ENCODE results near the gene MAP2K7. TPM values are rescaled to one million over a fixed set of nuclear protein-coding genes. Genes with fewer than 3 reads are reported as not detected.

Gene MAP2K7
- total RNA-seq, 1 donor from 2014 or later = 6.9 TPM

DNA sequence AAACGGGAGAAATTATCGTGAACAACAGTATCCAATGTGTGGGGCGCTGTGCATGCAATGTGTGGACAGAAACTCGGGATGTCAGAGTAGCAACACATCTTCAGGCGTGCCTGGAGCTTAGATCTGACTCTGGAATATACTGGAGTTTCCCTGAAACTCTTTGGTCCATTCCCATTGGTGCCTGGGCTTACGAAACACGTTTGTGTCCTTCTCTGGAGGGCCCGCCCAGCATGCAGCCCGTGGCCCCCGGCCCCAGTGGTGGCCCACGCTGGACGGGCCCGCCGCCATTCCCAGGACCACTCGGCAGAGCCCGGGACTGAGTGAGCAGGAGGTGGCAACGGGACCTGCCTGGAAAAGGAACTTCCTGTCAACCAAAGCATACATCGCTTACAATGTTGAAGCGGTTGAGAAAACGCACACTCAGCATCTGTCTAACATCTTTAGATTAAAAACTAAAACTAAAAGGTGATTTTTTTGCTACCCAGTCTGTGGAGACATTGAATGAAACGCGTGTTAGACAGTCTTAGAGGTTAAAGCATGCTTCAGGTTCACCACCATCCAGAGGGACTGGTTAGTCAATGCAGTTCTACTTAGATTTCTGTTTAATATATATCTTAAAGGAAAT lies 59.1 kb downstream of the MAP2K7 start:
- DNase-seq (ENCODE audit: low read depth in 2 of 2) = no peak

DNA sequence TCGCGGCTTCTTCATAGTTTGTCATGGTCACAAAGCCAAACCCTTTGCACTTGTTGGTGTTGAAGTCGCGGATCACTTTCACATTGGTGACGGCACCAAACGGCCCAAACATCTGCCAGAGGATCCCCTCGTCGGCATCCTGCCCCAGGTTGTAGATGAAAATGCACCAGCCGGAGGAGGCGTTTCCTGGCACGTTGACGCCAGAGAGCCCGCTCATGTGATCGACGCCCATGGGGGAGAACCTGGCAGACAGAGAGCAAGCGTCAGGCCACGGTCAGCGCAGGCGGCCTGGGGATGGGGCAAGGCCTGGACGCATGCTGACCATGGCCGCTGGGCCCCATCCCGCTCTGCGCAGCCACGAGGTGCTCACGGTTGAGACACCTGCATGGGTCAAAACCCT lies 59.9 kb downstream of the MAP2K7 start:
- no peak for DNase-seq (ENCODE audit: low read depth in 2 of 2)

Other genes with a start within 250 kb of the MAP2K7 start
- gene RETN, start 234.8 kb upstream of the MAP2K7 start, total RNA-seq = not detected in 2 replicates
- not detected in 2 replicates for gene MCEMP1, start 226.8 kb upstream of the MAP2K7 start, total RNA-seq
- gene TRAPPC5, start 223.0 kb upstream of the MAP2K7 start, total RNA-seq = 93.8 and 106 TPM in 2 replicates
- gene FCER2, start 201.7 kb upstream of the MAP2K7 start, total RNA-seq = not detected in 2 replicates
- gene CLEC4G, start 171.8 kb upstream of the MAP2K7 start, total RNA-seq = under 0.01 TPM in 1 of 2 replicates, not detected in the other
- under 0.01 TPM in 2 replicates for gene CD209, start 156.3 kb upstream of the MAP2K7 start, total RNA-seq
- gene CLEC4M, start 140.6 kb upstream of the MAP2K7 start, total RNA-seq = 41.8 and 143 TPM in 2 replicates
- 6.2 and 10.6 TPM in 2 replicates for gene EVI5L, start 73.7 kb upstream of the MAP2K7 start, total RNA-seq
- gene PRR36, start 29.5 kb upstream of the MAP2K7 start, total RNA-seq = not detected in 2 replicates
- 0.77 and 1.1 TPM in 2 replicates for gene LRRC8E, start 15.4 kb upstream of the MAP2K7 start, total RNA-seq
- 0.25 and 0.26 TPM in 2 replicates for gene TGFBR3L, start 11.0 kb downstream of the MAP2K7 start, total RNA-seq
- gene SNAPC2, start 16.5 kb downstream of the MAP2K7 start, total RNA-seq = 5.1 and 5.8 TPM in 2 replicates
- 1.5 and 2.9 TPM in 2 replicates for gene CTXN1, start 22.3 kb downstream of the MAP2K7 start, total RNA-seq
- gene TIMM44, start 39.8 kb downstream of the MAP2K7 start, total RNA-seq = 26.2 and 30.2 TPM in 2 replicates
- gene ELAVL1, start 101.8 kb downstream of the MAP2K7 start, total RNA-seq = 19.0 and 40.5 TPM in 2 replicates
- gene CCL25, start 148.9 kb downstream of the MAP2K7 start, total RNA-seq = not detected in 2 replicates
- not detected in 2 replicates for gene FBN3, start 245.7 kb downstream of the MAP2K7 start, total RNA-seq

All from dermis microvascular lymphatic vessel endothelial cell (primary cell).